Fibroblast of the aortic adventitia (primary cell): Measurements from ENCODE around the gene LCMT1. TPM values are rescaled to one million over a fixed set of nuclear protein-coding genes. Genes with fewer than 3 reads are reported as not detected.
"Not testable (repeated sequence)": the region's sequence is repeated elsewhere in the genome, so short reads cannot be mapped to it uniquely, and the experiment has no call there.

Source experiments
- DNase-seq: peaks from one replicate; pipeline ENCODE4 v3.0.0-alpha.2; 2010; ENCODE audit warnings: low read depth
- H3K4me3 ChIP-seq: 2 replicates; pipeline ENCODE4 v1.5.1; 2011; ENCODE audit warnings: low read depth, mild to moderate bottlenecking, control low read depth, low read length, moderate library complexity
- total RNA-seq: library from RNA; depleted of rRNA; stranded (reverse); fragments of >200 nt; gene quantifications from 2 replicates; pipeline ENCODE4 v1.2.3, GENCODE V29; 2012; ENCODE audit warnings: low replicate concordance
- TF ChIP-seq, protein P1 (sequence below): IDR thresholded peaks from 2 replicates; pipeline ENCODE4 v1.5.1; 2011; ENCODE audit warnings: mild to moderate bottlenecking, low read length, control low read depth, inconsistent platforms; ENCODE audit not compliant: insufficient read depth

LCMT1 gene
- total RNA-seq, 1 donor = 35.3 TPM

DNA sequence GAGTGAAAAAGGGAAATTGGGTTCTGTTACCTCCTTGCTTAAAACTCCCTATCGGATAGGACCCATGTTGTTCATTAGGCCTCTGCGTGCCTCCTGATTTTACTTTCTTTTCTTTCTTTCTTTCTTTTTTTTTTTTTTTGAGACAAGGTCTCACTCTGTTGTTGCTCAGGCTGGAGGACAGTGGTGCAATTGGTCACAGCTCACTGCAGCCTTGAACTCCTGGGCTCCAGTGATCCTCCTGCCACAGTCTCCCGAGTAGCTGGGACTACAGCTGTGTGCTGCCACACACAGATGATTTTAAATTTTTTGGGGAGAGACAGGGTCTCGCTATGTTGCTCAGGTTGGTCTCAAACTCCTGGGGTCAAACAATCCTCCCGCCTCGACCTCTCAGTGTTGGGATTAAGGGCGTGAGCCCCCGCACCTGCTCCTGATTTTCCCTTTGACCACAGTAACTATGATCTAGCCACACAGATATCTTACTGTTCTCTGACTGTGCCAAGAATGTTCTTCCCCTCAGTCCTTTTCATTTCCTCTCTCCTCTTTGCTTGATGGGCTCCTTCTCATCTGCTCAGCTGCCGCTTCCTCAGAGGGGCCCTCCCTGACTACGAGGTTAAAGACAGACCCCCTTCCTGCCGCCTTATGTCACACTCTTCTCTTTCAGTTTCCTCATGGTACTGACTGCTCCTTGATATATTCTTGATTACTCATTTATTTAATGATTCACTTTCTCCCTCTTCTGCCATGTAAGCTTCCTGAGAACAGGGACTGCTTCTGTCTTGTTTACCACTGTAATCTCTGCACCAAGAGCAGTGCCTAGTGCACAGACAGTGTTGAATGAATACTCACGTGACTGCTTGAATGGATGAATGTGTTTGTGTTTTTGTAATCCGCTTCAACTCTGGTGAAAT is 44.3 kb downstream of the LCMT1 start:
- TF ChIP-seq, protein P1, sequence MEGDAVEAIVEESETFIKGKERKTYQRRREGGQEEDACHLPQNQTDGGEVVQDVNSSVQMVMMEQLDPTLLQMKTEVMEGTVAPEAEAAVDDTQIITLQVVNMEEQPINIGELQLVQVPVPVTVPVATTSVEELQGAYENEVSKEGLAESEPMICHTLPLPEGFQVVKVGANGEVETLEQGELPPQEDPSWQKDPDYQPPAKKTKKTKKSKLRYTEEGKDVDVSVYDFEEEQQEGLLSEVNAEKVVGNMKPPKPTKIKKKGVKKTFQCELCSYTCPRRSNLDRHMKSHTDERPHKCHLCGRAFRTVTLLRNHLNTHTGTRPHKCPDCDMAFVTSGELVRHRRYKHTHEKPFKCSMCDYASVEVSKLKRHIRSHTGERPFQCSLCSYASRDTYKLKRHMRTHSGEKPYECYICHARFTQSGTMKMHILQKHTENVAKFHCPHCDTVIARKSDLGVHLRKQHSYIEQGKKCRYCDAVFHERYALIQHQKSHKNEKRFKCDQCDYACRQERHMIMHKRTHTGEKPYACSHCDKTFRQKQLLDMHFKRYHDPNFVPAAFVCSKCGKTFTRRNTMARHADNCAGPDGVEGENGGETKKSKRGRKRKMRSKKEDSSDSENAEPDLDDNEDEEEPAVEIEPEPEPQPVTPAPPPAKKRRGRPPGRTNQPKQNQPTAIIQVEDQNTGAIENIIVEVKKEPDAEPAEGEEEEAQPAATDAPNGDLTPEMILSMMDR = no peak
- DNase-seq = no peak

GRCh38 chr16:25157271-25157875 is 45.8 kb downstream of the LCMT1 start:
- DNase-seq = no peak
- no peak overlapping the region for H3K4me3 ChIP-seq
- TF ChIP-seq, protein P1 = no peak

More for the DNA sequence above, 44.3 kb downstream of the LCMT1 start:
- no peak overlapping the region for H3K4me3 ChIP-seq

GRCh38 chr16:25158401-25158800 is 46.9 kb downstream of the LCMT1 start:
- peak; percentile 78 for DNase-seq
- TF ChIP-seq, protein P1 = no peak
- no peak overlapping the region for H3K4me3 ChIP-seq

- DNase-seq = no peak
- H3K4me3 ChIP-seq = no peak overlapping the region
- TF ChIP-seq, protein P1 = no peak
Observed at GRCh38 chr16:25161753-25162367, 50.3 kb downstream of the LCMT1 start.

DNA sequence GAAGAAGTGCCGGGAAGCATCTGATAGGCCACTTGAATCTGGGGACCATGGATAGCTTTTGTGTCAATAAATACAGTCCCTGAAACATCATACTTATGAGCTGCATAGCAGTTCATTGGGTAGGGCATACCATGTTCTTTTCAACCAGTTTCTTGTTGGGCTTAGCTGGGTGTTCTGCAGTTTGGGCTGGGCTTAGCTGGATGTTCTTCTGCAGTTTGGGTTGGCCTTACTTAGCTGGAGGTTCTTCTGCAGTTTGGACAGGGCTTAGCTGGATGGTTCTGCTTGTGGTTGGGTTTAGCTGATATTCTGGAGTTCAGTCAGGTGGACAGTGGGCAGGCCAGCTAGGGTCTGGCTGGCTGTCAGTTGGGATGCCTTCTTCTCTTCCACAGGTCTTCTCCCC is 52.1 kb downstream of the LCMT1 start:
- TF ChIP-seq, protein P1 = no peak
- DNase-seq = no peak
- H3K4me3 ChIP-seq = no peak overlapping the region

- no peak overlapping the region for H3K4me3 ChIP-seq
- TF ChIP-seq, protein P1 = no peak
- DNase-seq = no peak
Observed at GRCh38 chr16:25165284-25165683, 53.7 kb downstream of the LCMT1 start.

DNA sequence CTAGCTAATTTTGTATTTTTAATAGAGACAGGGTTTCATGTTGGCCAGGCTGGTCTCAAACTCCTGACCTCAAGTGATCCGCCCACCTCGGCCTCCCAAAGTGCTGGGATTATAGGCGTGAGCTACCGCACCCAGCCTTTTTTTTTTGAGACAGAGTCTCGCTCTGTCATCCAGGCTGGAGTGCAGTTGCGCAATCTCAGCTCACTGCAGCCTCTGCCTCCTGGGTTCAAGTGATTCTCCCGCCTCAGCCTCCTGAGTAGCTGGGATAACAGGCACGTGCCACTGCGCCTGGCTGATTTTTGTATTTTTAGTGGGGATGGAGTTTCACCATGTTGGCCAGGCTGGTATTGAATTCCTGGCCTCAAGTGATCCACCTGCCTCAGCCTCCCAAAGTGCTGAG is 56.4 kb downstream of the LCMT1 start:
- DNase-seq, H3K4me3 ChIP-seq: not testable (repeated sequence)
